Endothelial cell of coronary artery (primary cell): ENCODE data around the gene SEMG2. TPM values are rescaled to one million over a fixed set of nuclear protein-coding genes. Genes with fewer than 3 reads are reported as not detected.

Experiments used
- total RNA-seq: library from RNA; depleted of rRNA; stranded (reverse); fragments of >200 nt; gene quantifications from 2 replicates; pipeline ENCODE4 v1.2.3, GENCODE V29; 2014

The SEMG2 gene, protein sequence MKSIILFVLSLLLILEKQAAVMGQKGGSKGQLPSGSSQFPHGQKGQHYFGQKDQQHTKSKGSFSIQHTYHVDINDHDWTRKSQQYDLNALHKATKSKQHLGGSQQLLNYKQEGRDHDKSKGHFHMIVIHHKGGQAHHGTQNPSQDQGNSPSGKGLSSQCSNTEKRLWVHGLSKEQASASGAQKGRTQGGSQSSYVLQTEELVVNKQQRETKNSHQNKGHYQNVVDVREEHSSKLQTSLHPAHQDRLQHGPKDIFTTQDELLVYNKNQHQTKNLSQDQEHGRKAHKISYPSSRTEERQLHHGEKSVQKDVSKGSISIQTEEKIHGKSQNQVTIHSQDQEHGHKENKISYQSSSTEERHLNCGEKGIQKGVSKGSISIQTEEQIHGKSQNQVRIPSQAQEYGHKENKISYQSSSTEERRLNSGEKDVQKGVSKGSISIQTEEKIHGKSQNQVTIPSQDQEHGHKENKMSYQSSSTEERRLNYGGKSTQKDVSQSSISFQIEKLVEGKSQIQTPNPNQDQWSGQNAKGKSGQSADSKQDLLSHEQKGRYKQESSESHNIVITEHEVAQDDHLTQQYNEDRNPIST
- not detected in 2 replicates for total RNA-seq

DNA sequence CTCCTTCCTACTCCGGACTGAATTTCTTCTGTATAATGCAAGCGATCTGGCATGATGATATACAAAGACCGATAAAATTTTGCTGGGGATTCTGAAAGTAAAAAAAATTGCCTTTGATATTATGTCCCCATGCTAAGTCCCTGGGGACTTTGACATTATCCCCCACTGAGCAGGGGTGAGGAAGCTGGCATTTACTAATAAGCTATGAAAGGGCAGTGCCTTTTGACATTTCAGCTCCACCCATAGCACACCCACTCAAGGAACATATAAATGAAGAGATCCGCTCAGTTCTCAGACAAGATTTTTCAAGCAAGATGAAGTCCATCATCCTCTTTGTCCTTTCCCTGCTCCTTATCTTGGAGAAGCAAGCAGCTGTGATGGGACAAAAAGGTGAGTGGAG lies at the start of gene SEMG2:
SEMG2 (plus strand) TSS at position 298 of the 400 bp plus-strand sequence; CDS start at position 315, 17 bp downstream.

DNA sequence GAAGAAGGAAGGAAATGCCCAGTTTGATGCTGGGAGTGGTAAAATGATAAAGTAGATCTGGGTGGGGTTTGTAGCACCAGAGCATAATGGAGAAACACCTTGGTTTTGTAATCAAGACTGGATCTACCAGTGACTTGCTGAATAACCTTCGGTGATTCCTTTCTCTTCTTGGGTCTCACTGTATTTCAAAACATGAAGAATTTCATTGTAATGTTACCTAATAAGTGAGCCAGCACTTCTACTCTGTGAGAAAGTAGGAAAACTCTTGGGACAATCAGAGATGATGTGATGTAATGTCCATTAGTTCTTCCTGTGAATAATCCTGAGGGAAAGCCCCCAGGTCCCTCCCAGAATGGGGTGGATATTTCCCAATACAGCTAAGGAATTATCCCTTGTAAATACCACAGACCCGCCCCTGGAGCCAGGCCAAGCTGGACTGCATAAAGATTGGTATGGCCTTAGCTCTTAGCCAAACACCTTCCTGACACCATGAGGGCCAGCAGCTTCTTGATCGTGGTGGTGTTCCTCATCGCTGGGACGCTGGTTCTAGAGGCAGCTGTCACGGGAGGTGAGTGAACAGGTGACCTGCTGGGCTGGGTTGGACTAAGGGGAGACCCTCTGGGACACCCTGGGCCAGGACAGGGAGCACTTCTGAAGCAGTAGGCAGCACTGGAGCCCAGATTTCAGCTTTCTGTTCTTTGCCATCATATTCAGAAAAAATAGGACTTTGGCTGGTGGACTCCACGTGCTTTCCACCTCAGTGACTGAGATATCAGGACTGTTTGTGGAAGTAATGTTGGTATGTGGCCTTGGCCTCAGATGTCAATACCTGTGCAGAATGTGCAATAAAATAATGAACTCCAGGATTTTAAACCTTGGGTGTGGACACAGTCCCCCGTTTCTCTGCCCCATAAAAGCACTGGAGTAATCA lies 46.5 kb upstream of the SEMG2 start, which contains the start of gene PI3:
PI3 (plus strand) TSS at position 469 of the 931 bp plus-strand sequence; CDS start at position 490, 21 bp downstream.

DNA sequence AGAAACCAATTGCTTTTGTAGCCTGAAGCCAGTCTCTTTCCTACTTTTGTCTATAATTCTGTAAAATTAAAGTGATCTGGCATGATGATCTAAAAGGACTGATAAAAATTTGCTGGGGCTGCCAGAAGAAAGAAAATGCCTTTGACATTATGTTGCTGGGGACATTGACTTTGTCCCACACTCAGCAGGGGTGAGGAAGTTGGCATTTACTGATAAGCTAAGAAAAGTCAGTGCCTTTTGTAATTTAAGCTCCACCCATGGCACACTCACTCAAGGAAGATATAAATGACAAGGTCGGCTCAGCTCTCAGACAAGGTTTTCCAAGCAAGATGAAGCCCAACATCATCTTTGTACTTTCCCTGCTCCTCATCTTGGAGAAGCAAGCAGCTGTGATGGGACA lies 14.4 kb upstream of the SEMG2 start, which contains the start of gene SEMG1:
SEMG1 (plus strand) TSS at position 309 of the 400 bp plus-strand sequence; CDS start at position 330, 21 bp downstream.

GRCh38 chr20:45254383-45255262 lies 33.5 kb downstream of the SEMG2 start, which contains the start of gene SLPI:
TSS of gene SLPI (minus strand) at chr20:45254564. CDS start at chr20:45254543, 21 bp downstream.

Other genes with a start within 250 kb of the SEMG2 start
- gene KCNS1, start 120.2 kb upstream of the SEMG2 start, total RNA-seq: under 0.01 and 0.85 TPM in 2 replicates
- gene WFDC5, start 106.2 kb upstream of the SEMG2 start, total RNA-seq: not detected in 2 replicates
- gene WFDC12, start 96.9 kb upstream of the SEMG2 start, total RNA-seq: not detected in 2 replicates
- gene PI3, start 46.5 kb upstream of the SEMG2 start, total RNA-seq: not detected in 2 replicates
- gene SEMG1, start 14.3 kb upstream of the SEMG2 start, total RNA-seq: not detected in 2 replicates
- gene SLPI, start 33.2 kb downstream of the SEMG2 start, total RNA-seq: 0.19 TPM in 1 of 2 replicates, not detected in the other
- gene RBPJL, start 85.5 kb downstream of the SEMG2 start, total RNA-seq: not detected in 2 replicates
- gene MATN4, start 86.9 kb downstream of the SEMG2 start, total RNA-seq: not detected in 2 replicates
- 16.2 and 48.7 TPM in 2 replicates for gene SDC4, start 127.1 kb downstream of the SEMG2 start, total RNA-seq
- gene SYS1, start 141.8 kb downstream of the SEMG2 start, total RNA-seq: 14.0 and 19.2 TPM in 2 replicates
- gene TP53TG5, start 157.0 kb downstream of the SEMG2 start, total RNA-seq: not detected in 2 replicates
- 4.3 and 4.6 TPM in 2 replicates for gene DBNDD2, start 186.9 kb downstream of the SEMG2 start, total RNA-seq
- 16.6 and 21.5 TPM in 2 replicates for gene PIGT, start 194.8 kb downstream of the SEMG2 start, total RNA-seq
- gene WFDC2, start 248.4 kb downstream of the SEMG2 start, total RNA-seq: not detected in 2 replicates